ENCODE data around the gene ZCCHC17. TPM values are rescaled to one million over a fixed set of nuclear protein-coding genes. Genes with fewer than 3 reads are reported as not detected.

ZCCHC17 gene
- total RNA-seq, 1 experiment from 2014 or later = 30.2 TPM

DNA sequence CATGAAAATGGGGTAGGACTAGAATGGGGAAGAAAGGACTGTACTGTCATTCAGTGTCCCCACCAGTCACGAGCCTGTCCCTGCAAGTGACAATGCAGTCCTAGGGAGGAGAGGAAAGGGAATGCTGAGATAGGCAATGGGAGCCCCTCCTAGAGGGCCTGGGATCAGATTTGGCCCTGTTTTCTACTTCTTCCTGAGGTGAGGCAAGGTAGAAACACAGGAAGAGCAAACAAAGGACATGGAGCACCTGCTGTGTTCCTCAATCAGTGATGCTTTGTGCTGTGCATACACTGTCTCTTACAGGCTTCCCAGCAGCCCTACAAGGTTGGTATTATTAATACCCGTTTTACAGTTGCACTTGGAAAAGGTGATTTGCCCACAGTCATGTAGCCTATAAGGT is 70.0 kb downstream of the ZCCHC17 start:
- H3K27ac ChIP-seq (ENCODE audit: low read length) = no peak overlapping the region
- H3K4me1 ChIP-seq (ENCODE audit: insufficient read depth, low read length) = no peaks in the 10 kb centered on the region
- ChIA-PET CTCF (no interaction called here), POLR2A (ENCODE audit: unreplicated experiment) (no interaction called here)
- peaks cover 10% of the 10 kb centered on the region for H3K36me3 ChIP-seq (ENCODE audit: low read depth, low read length)
- no peak for DNase-seq
- H3F3A ChIP-seq (ENCODE audit: low read length, unreplicated experiment) = no peaks in the 10 kb centered on the region
- H4K20me1 ChIP-seq (ENCODE audit: low read length) = no peaks in the 10 kb centered on the region
- no peaks in the 10 kb centered on the region for H3K79me2 ChIP-seq (ENCODE audit: low read length)
- intact Hi-C loops (cut with micrococcal nuclease) = no loop called here
- ATAC-seq = no peak
- BruUV-seq (replicated peaks) = no TSS peak
- no peaks in the 10 kb centered on the region for H3K27me3 ChIP-seq (ENCODE audit: low read length)
- H3K9me3 ChIP-seq (ENCODE audit: low read length) = no peaks in the 10 kb centered on the region
- H3K4me2 ChIP-seq (ENCODE audit: low read length) = no peak overlapping the region
- H3K9me2 ChIP-seq (replicated peaks; ENCODE audit: low read length) = no peaks in the 10 kb centered on the region
- H3K4me3 ChIP-seq (ENCODE audit: low read length) = no peak overlapping the region
- H3K9ac ChIP-seq (ENCODE audit: low read length) = no peak overlapping the region
- no peak overlapping the region for H2AFZ ChIP-seq (ENCODE audit: low read length)
- TF ChIP-seq, protein P1, sequence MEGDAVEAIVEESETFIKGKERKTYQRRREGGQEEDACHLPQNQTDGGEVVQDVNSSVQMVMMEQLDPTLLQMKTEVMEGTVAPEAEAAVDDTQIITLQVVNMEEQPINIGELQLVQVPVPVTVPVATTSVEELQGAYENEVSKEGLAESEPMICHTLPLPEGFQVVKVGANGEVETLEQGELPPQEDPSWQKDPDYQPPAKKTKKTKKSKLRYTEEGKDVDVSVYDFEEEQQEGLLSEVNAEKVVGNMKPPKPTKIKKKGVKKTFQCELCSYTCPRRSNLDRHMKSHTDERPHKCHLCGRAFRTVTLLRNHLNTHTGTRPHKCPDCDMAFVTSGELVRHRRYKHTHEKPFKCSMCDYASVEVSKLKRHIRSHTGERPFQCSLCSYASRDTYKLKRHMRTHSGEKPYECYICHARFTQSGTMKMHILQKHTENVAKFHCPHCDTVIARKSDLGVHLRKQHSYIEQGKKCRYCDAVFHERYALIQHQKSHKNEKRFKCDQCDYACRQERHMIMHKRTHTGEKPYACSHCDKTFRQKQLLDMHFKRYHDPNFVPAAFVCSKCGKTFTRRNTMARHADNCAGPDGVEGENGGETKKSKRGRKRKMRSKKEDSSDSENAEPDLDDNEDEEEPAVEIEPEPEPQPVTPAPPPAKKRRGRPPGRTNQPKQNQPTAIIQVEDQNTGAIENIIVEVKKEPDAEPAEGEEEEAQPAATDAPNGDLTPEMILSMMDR (conservative IDR thresholded peaks at IDR 0.05; ENCODE audit: low read depth, low read length) = no peak
- no peak for TF ChIP-seq EZH2 (IDR thresholded peaks at IDR 0.05; ENCODE audit: low read length, unreplicated experiment)
- no peak for TF ChIP-seq EZH2phosphoT487 (IDR thresholded peaks at IDR 0.05; ENCODE audit: borderline replicate concordance, low read length)

DNA sequence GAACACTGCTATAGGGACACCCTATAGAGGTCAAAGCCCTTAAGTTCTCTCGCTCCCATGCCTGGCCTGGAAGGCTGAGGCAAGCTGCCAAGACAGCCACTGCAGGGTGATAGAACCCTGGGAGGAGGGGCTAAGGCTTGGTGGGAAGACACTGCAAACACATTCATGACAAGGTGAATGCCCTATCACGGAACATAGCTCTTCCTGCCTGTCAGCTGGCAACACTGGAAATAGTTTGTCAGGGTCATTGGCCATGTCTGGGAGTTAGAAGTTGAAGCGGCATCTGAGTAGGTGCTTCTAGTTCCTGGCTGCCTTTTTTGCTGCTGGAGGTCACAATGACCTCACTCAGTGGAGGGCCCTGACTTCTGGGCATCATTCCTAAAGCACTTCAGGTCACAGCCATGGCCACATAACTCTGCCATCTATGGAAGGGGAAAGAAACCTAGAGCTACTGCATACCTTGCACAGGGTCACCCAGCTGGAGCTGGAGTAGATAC is 71.8 kb downstream of the ZCCHC17 start:
- H3K4me3 ChIP-seq (ENCODE audit: low read length) = no peak overlapping the region
- H3K9me2 ChIP-seq (replicated peaks; ENCODE audit: low read length) = no peaks in the 10 kb centered on the region
- H3K27ac ChIP-seq (ENCODE audit: low read length) = no peak overlapping the region
- ChIA-PET CTCF (no interaction called here), POLR2A (ENCODE audit: unreplicated experiment) (no interaction called here)
- H4K20me1 ChIP-seq (ENCODE audit: low read length) = no peaks in the 10 kb centered on the region
- H3K4me1 ChIP-seq (ENCODE audit: insufficient read depth, low read length) = peaks cover 13% of the 10 kb centered on the region
- ATAC-seq = no peak
- H3K9me3 ChIP-seq (ENCODE audit: low read length) = no peaks in the 10 kb centered on the region
- H3K79me2 ChIP-seq (ENCODE audit: low read length) = no peaks in the 10 kb centered on the region
- no peak for DNase-seq
- no TSS peak for BruUV-seq (replicated peaks)
- intact Hi-C loops (cut with micrococcal nuclease) = no loop called here
- no peak overlapping the region for H3K9ac ChIP-seq (ENCODE audit: low read length)
- no peaks in the 10 kb centered on the region for H3F3A ChIP-seq (ENCODE audit: low read length, unreplicated experiment)
- H3K27me3 ChIP-seq (ENCODE audit: low read length) = no peaks in the 10 kb centered on the region
- H3K36me3 ChIP-seq (ENCODE audit: low read depth, low read length) = peaks cover 10% of the 10 kb centered on the region
- no peak for TF ChIP-seq EZH2 (IDR thresholded peaks at IDR 0.05; ENCODE audit: low read length, unreplicated experiment)
- no peak for TF ChIP-seq EZH2phosphoT487 (IDR thresholded peaks at IDR 0.05; ENCODE audit: borderline replicate concordance, low read length)
- TF ChIP-seq, protein P1 (conservative IDR thresholded peaks at IDR 0.05; ENCODE audit: low read depth, low read length) = no peak
- no peak overlapping the region for H2AFZ ChIP-seq (ENCODE audit: low read length)
- H3K4me2 ChIP-seq (ENCODE audit: low read length) = no peak overlapping the region

DNA sequence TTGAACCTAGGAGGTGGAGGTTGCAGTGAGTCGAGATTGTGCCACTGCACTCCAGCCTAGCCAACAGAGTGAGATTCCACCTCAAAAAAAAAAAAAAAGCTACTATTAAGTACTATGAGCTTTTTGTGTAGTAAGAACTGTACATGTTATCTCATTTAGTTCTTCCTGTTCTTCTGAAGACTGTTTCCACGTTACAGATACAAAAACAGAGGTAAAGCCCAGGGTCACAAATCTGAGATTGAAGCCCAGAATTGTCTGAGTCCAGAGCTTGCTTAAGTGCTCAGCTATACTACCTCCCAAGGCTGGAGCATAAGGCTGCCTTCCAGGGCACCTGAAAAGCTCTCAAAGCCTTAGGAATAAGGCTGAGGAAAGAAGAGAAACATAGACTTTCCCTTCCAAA is 73.2 kb downstream of the ZCCHC17 start:
- no peak overlapping the region for H3K27ac ChIP-seq (ENCODE audit: low read length)
- no peak overlapping the region for H2AFZ ChIP-seq (ENCODE audit: low read length)
- ATAC-seq (no peak), DNase-seq (no peak)
- no peak overlapping the region for H3K4me3 ChIP-seq (ENCODE audit: low read length)
- H3K9me2 ChIP-seq (replicated peaks; ENCODE audit: low read length) = no peaks in the 10 kb centered on the region
- H3F3A ChIP-seq (ENCODE audit: low read length, unreplicated experiment) = no peaks in the 10 kb centered on the region
- H3K4me1 ChIP-seq (ENCODE audit: insufficient read depth, low read length) = peaks cover 27% of the 10 kb centered on the region
- no TSS peak for BruUV-seq (replicated peaks)
- H3K36me3 ChIP-seq (ENCODE audit: low read depth, low read length) = peaks cover 3% of the 10 kb centered on the region
- POLR2A ChIA-PET (ENCODE audit: unreplicated experiment) = no interaction called here
- H3K27me3 ChIP-seq (ENCODE audit: low read length) = no peaks in the 10 kb centered on the region
- intact Hi-C loops (cut with micrococcal nuclease) = no loop called here
- H3K9me3 ChIP-seq (ENCODE audit: low read length) = no peaks in the 10 kb centered on the region
- no peak overlapping the region for H3K4me2 ChIP-seq (ENCODE audit: low read length)
- CTCF ChIA-PET = no interaction called here
- no peaks in the 10 kb centered on the region for H3K79me2 ChIP-seq (ENCODE audit: low read length)
- no peaks in the 10 kb centered on the region for H4K20me1 ChIP-seq (ENCODE audit: low read length)
- no peak overlapping the region for H3K9ac ChIP-seq (ENCODE audit: low read length)
- TF ChIP-seq EZH2phosphoT487 (IDR thresholded peaks at IDR 0.05; ENCODE audit: borderline replicate concordance, low read length) = no peak
- TF ChIP-seq, protein P1 (conservative IDR thresholded peaks at IDR 0.05; ENCODE audit: low read depth, low read length) = no peak
- no peak for TF ChIP-seq EZH2 (IDR thresholded peaks at IDR 0.05; ENCODE audit: low read length, unreplicated experiment)

Measured in PC-3 (cell line).